Mesenchymal stem cell (in vitro differentiated cells and primary cell): ENCODE data around the gene PLEKHH1. TPM values are rescaled to one million over a fixed set of nuclear protein-coding genes. Genes with fewer than 3 reads are reported as not detected.
A peak's percentile ranks its signal among the peaks of the same experiment; 100 is the strongest.

Experiments
- DNase-seq: peaks from one replicate; pipeline ENCODE4 v3.0.0-alpha.2; 2013
- H2AFZ ChIP-seq: one replicate; pipeline ENCODE4 v1.6.1; 2013; ENCODE audit warnings: low read depth, mild to moderate bottlenecking, control low read depth, inconsistent platforms, low read length, moderate library complexity
- H2AK5ac ChIP-seq: 2 replicates; pipeline ENCODE4 v1.6.1; 2013; ENCODE audit warnings: low read length, moderate library complexity, mild to moderate bottlenecking, inconsistent platforms; ENCODE audit not compliant: severe bottlenecking
- H2BK120ac ChIP-seq: one replicate; pipeline ENCODE4 v1.6.1; 2013; ENCODE audit warnings: low read depth, mild to moderate bottlenecking, inconsistent platforms, low read length, moderate library complexity
- H2BK12ac ChIP-seq, 2 experiments: one replicate each; pipeline ENCODE4 v1.6.1; 2013; ENCODE audit warnings: inconsistent platforms in 2 of 2, low read length in 2 of 2, mild to moderate bottlenecking in 2 of 2, moderate library complexity in 2 of 2, control low read depth in 1 of 2
- H2BK15ac ChIP-seq: one replicate; pipeline ENCODE4 v1.6.1; 2013; ENCODE audit warnings: mild to moderate bottlenecking, low read depth, inconsistent platforms; ENCODE audit not compliant: poor library complexity, severe bottlenecking
- H2BK5ac ChIP-seq: 2 replicates; pipeline ENCODE4 v1.6.1; 2013; ENCODE audit warnings: low read depth, mild to moderate bottlenecking, low read length, control low read depth, inconsistent platforms; ENCODE audit not compliant: poor library complexity, severe bottlenecking
- H3K14ac ChIP-seq, 2 experiments: one replicate each; pipeline ENCODE4 v1.6.1; 2013; ENCODE audit warnings: inconsistent platforms in 2 of 2, low read length in 2 of 2, control low read depth in 1 of 2, mild to moderate bottlenecking in 1 of 2, moderate library complexity in 1 of 2
- H3K18ac ChIP-seq, 2 experiments: one replicate each; pipeline ENCODE4 v1.6.1; 2013; ENCODE audit warnings: inconsistent platforms in 2 of 2, low read length in 2 of 2, control low read depth in 1 of 2, low read depth in 1 of 2, mild to moderate bottlenecking in 1 of 2
- H3K23ac ChIP-seq, 2 experiments: one replicate each; pipeline ENCODE4 v1.6.1; 2013; ENCODE audit warnings: inconsistent platforms in 2 of 2, low read length in 2 of 2, mild to moderate bottlenecking in 2 of 2, moderate library complexity in 2 of 2, control low read depth in 1 of 2
- H3K27ac ChIP-seq: 2 replicates; pipeline ENCODE4 v1.5.1; 2013; ENCODE audit warnings: mild to moderate bottlenecking, moderate library complexity, low read length, control low read depth, inconsistent platforms; ENCODE audit not compliant: poor library complexity, severe bottlenecking
- H3K27me3 ChIP-seq, 2 experiments: 2 replicates each; pipeline versions ENCODE4 v1.6.1 to v1.7.0; 2013; ENCODE audit warnings: low read length in 2 of 2, mild to moderate bottlenecking in 2 of 2, moderate library complexity in 2 of 2, control low read depth in 1 of 2, inconsistent platforms in 1 of 2; ENCODE audit not compliant: control insufficient read depth in 1 of 2, insufficient read depth in 1 of 2
- H3K36me3 ChIP-seq, 2 experiments: 2 replicates each; pipeline versions ENCODE4 v1.6.1 to v1.7.0; 2013; ENCODE audit warnings: low read length in 2 of 2, control low read depth in 1 of 2, inconsistent platforms in 1 of 2, low read depth in 1 of 2, mild to moderate bottlenecking in 1 of 2; ENCODE audit not compliant: insufficient read depth in 2 of 2, control insufficient read depth in 1 of 2
- H3K4ac ChIP-seq, 2 experiments: one replicate each; pipeline ENCODE4 v1.6.1; 2013; ENCODE audit warnings: inconsistent platforms in 2 of 2, low read length in 2 of 2, mild to moderate bottlenecking in 2 of 2, moderate library complexity in 2 of 2, control low read depth in 1 of 2, low read depth in 1 of 2
- H3K4me1 ChIP-seq: 2 replicates; pipeline ENCODE4 v1.6.1; 2013; ENCODE audit warnings: low read depth, low read length, control low read depth; ENCODE audit not compliant: control insufficient read depth, insufficient read depth
- H3K4me2 ChIP-seq: 2 replicates; pipeline ENCODE4 v1.6.1; 2013; ENCODE audit warnings: low read length, mild to moderate bottlenecking, inconsistent platforms; ENCODE audit not compliant: poor library complexity, severe bottlenecking
- H3K4me3 ChIP-seq, 2 experiments: 2 replicates each; pipeline versions ENCODE4 v1.5.1 to v1.7.0; 2013; ENCODE audit warnings: low read length in 2 of 2, mild to moderate bottlenecking in 2 of 2, control low read depth in 1 of 2, low read depth in 1 of 2; ENCODE audit not compliant: insufficient read depth in 1 of 2
- H3K79me1 ChIP-seq: replicated peaks from 2 replicates; pipeline ENCODE4 v1.6.1; 2013; ENCODE audit warnings: mild to moderate bottlenecking, control low read depth, low read length, inconsistent platforms; ENCODE audit not compliant: poor library complexity, severe bottlenecking
- H3K9ac ChIP-seq: 2 replicates; pipeline ENCODE4 v1.7.0; 2013; ENCODE audit warnings: mild to moderate bottlenecking, low read length, moderate library complexity
- H3K9me3 ChIP-seq: 2 replicates; pipeline ENCODE4 v1.7.0; 2013; ENCODE audit warnings: mild to moderate bottlenecking, low read length; ENCODE audit not compliant: control insufficient read depth
- H4K8ac ChIP-seq: one replicate; pipeline ENCODE4 v1.6.1; 2013; ENCODE audit warnings: inconsistent platforms, mild to moderate bottlenecking, low read length, moderate library complexity
- H4K91ac ChIP-seq: one replicate; pipeline ENCODE4 v1.6.1; 2013; ENCODE audit warnings: mild to moderate bottlenecking, low read length, inconsistent platforms
- WGBS: methylation state at CpG from one replicate; pipeline ENCODE4 v1.1.7; 2013; ENCODE audit warnings: mixed read lengths; 5-methylcytosine and 5-hydroxymethylcytosine counted together
- polyA plus RNA-seq, 2 experiments: library from polyadenylated mRNA; stranded (reverse); fragments of 200-250 nt; gene quantifications; one replicate each; pipeline ENCODE4 v1.2.3, GENCODE V29; 2013

Gene PLEKHH1
- polyA plus RNA-seq (2013, experiment 1 of 2), result 0.41 TPM
- 0.44 TPM for polyA plus RNA-seq (2013, experiment 2 of 2)

DNA sequence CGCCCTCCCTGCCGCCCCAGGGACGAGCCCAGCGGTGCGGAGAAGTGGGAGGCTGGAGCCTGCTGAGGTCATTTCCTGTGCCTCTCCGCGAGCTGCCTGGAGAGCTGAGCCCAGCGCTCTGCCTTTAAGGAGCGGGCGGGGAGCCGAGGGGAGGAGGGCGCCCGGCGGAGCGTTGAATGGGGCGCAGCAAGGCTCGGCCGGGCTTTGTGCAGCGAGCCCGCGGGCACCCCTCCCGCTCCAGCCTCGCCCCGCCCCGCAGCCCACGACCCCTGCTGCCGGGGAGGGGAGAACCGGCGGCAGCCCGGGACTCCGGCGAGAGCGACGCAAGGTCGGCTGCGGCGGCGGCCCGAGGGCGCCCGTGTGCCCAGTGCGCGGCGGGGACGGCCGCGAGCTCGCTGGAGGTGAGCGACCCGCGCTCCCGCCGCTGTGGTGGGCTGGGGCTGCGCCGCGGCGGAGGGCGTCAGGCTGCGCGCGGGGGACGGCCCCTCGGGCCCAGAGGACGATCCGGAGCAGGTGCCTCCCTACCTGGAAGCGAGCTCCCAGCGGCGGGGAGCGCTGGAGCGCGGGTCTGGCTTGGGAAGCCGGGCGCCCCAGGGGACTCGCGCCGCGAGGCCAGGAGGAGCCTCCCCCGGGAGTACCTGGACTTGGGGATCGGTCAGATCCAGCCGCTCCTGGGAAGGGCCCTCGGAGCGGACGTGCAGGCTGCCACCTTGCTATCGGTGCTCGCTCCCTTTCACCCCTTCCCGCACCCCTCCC lies at the start of gene PLEKHH1:
Gene PLEKHH1 (plus strand): TSS at position 293 of the 756 bp plus-strand sequence. CDS start 8,578 bp downstream, outside the sequence.
- Histone ChIP-seq H3K4me2 (peak within 1 kb of the TSS; percentile 92), H3K18ac (peak within 1 kb of the TSS in 1 of 2 experiments; percentile 63), H3K23ac (peak within 1 kb of the TSS in 1 of 2 experiments; percentile 53), H3K36me3 (no peaks in the 10 kb centered on the region), H4K8ac (peak within 1 kb of the TSS; percentile 66), H4K91ac (peak within 1 kb of the TSS; percentile 63), H2BK5ac (peak within 1 kb of the TSS; percentile 73), H3K4me1 (peaks cover 5% of the 10 kb centered on the region), H3K4me3 (peak within 1 kb of the TSS; percentile 84 to 88), H2BK12ac (no peak within 1 kb of the TSS), H2AK5ac (no peak within 1 kb of the TSS), H3K27ac (peak within 1 kb of the TSS; percentile 57), H3K9ac (peak within 1 kb of the TSS; percentile 83), H3K4ac (peak within 1 kb of the TSS in 1 of 2 experiments; percentile 72), H3K14ac (no peak within 1 kb of the TSS), H3K27me3 (peaks cover 0 to 22% of the 10 kb centered on the region in 2 experiments), H3K9me3 (no peaks in the 10 kb centered on the region), H2BK120ac (no peak within 1 kb of the TSS), H3K79me1 (peaks cover 9% of the 10 kb centered on the region), H2AFZ (peak within 1 kb of the TSS; percentile 74), H2BK15ac (peak within 1 kb of the TSS; percentile 96)
- DNase-seq, result peak; percentile 74
- WGBS, result under 1% methylated on average over 61 of the region's 86 CpGs

- no peak overlapping the region for H3K4me2 ChIP-seq
- no peak overlapping the region for H3K14ac ChIP-seq
- H3K4ac ChIP-seq, result no peak overlapping the region
- H3K4me3 ChIP-seq, result no peak overlapping the region
- no peak overlapping the region for H3K18ac ChIP-seq
- H3K36me3 ChIP-seq, result no peaks in the 10 kb centered on the region
- H3K23ac ChIP-seq, result no peak overlapping the region
- no peak overlapping the region for H3K27ac ChIP-seq
- H2BK5ac ChIP-seq, result no peak overlapping the region
- H2BK15ac ChIP-seq, result no peak overlapping the region
- H4K91ac ChIP-seq, result no peak overlapping the region
- H2AFZ ChIP-seq, result no peak overlapping the region
- 88% methylated on average over 8 of the region's 8 CpGs for WGBS
- no peak overlapping the region for H3K9ac ChIP-seq
- no peaks in the 10 kb centered on the region for H3K79me1 ChIP-seq
- no peak overlapping the region for H2AK5ac ChIP-seq
- no peaks in the 10 kb centered on the region for H3K9me3 ChIP-seq
- H2BK12ac ChIP-seq, result no peak overlapping the region
- H4K8ac ChIP-seq, result no peak overlapping the region
- H3K27me3 ChIP-seq, result peaks cover 0 to 23% of the 10 kb centered on the region in 2 experiments
- no peak overlapping the region for H2BK120ac ChIP-seq
- no peak for DNase-seq
- H3K4me1 ChIP-seq, result peaks cover 17% of the 10 kb centered on the region
Measured at GRCh38 chr14:67483579-67484285, 49.4 kb upstream of the PLEKHH1 start.

DNA sequence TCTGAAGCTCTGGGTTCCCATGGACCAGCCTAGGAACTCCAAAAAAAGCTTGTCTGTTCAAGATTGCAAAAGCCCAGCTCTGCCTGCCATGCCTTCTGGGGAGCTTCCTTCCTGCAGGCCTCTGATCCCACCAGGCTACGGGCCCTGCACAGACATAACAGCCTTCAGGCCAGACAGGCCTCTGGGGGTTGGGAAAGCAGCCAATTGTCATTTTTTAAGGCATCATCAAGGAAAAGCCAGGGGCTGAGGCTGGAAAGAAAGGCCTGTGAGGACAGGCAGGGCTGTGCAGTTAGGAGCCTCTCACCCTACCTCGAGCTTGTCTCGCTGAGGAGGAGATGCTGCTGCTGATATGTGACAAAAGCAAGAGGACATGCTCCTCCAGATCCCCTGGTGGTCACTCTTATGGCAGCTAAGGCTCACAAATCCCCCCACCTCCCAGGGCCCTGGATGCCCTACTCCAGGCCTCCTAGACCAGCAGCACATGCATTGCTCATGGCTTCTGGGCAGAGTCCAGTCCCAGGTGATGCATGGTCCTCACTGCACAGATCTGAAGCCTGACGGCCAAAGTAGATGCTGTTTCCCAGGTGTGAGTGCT lies 47.5 kb upstream of the PLEKHH1 start:
- H2BK12ac ChIP-seq, result no peak overlapping the region
- H3K18ac ChIP-seq, result peak overlapping the region in 1 of 2 experiments; percentile 46
- H3K4me3 ChIP-seq, result no peak overlapping the region
- no peak overlapping the region for H3K23ac ChIP-seq
- H3K27me3 ChIP-seq, result peaks cover 0 to 19% of the 10 kb centered on the region in 2 experiments
- DNase-seq, result peak; percentile 47
- H3K14ac ChIP-seq, result peak overlapping the region in 1 of 2 experiments; percentile 73
- no peaks in the 10 kb centered on the region for H3K9me3 ChIP-seq
- no peak overlapping the region for H2AFZ ChIP-seq
- H2BK5ac ChIP-seq, result no peak overlapping the region
- H3K36me3 ChIP-seq, result no peaks in the 10 kb centered on the region
- H4K91ac ChIP-seq, result peak overlapping the region; percentile 71
- no peaks in the 10 kb centered on the region for H3K79me1 ChIP-seq
- 72% methylated on average over 4 of the region's 4 CpGs for WGBS
- H2BK15ac ChIP-seq, result no peak overlapping the region
- no peak overlapping the region for H2AK5ac ChIP-seq
- H2BK120ac ChIP-seq, result no peak overlapping the region
- H3K27ac ChIP-seq, result no peak overlapping the region
- H3K4me2 ChIP-seq, result no peak overlapping the region
- peak overlapping the region; percentile 70 for H4K8ac ChIP-seq
- H3K4me1 ChIP-seq, result peaks cover 17% of the 10 kb centered on the region
- no peak overlapping the region for H3K9ac ChIP-seq
- no peak overlapping the region for H3K4ac ChIP-seq

GRCh38 chr14:67486890-67487289 lies 46.2 kb upstream of the PLEKHH1 start:
- H3K4ac ChIP-seq, result no peak overlapping the region
- H3K27ac ChIP-seq, result no peak overlapping the region
- no peak overlapping the region for H2BK12ac ChIP-seq
- no peaks in the 10 kb centered on the region for H3K9me3 ChIP-seq
- H3K4me1 ChIP-seq, result peaks cover 17% of the 10 kb centered on the region
- no peak overlapping the region for H3K14ac ChIP-seq
- H3K36me3 ChIP-seq, result no peaks in the 10 kb centered on the region
- no peaks in the 10 kb centered on the region for H3K79me1 ChIP-seq
- H2BK15ac ChIP-seq, result no peak overlapping the region
- no peak overlapping the region for H2BK120ac ChIP-seq
- no peak overlapping the region for H3K4me2 ChIP-seq
- no peak overlapping the region for H2AK5ac ChIP-seq
- H2AFZ ChIP-seq, result no peak overlapping the region
- no peak for DNase-seq
- H4K91ac ChIP-seq, result no peak overlapping the region
- no peak overlapping the region for H2BK5ac ChIP-seq
- no peak overlapping the region for H3K23ac ChIP-seq
- no peak overlapping the region for H4K8ac ChIP-seq
- no peak overlapping the region for H3K9ac ChIP-seq
- no peak overlapping the region for H3K18ac ChIP-seq
- peaks cover 0 to 18% of the 10 kb centered on the region in 2 experiments for H3K27me3 ChIP-seq
- H3K4me3 ChIP-seq, result no peak overlapping the region
- WGBS, result 81% methylated on average over 4 of the region's 4 CpGs
